Cardiac fibroblast (primary cell): ENCODE data around the gene RAB7A.

ENCODE experiments used
- DNase-seq, 2 donors: peaks; one replicate each; pipeline versions ENCODE4 v3.0.0 to v3.0.0-alpha.2; 2010; ENCODE audit warnings: low read depth in 2 of 2
- H3K4me3 ChIP-seq, 2 donors: replicated peaks in 1 of 2; 1 replicate in 1 of 2; 2 replicates in 1 of 2; pipeline ENCODE4 v1.5.1; 2011; ENCODE audit warnings: low read depth in 2 of 2, low read length in 2 of 2, mild to moderate bottlenecking in 2 of 2, moderate library complexity in 1 of 2
- TF ChIP-seq, protein P1 (sequence below): IDR thresholded peaks from one replicate; pipeline ENCODE4 v1.5.1; 2011; ENCODE audit warnings: low read depth, mild to moderate bottlenecking, low read length, inconsistent platforms

The RAB7A gene

DNA sequence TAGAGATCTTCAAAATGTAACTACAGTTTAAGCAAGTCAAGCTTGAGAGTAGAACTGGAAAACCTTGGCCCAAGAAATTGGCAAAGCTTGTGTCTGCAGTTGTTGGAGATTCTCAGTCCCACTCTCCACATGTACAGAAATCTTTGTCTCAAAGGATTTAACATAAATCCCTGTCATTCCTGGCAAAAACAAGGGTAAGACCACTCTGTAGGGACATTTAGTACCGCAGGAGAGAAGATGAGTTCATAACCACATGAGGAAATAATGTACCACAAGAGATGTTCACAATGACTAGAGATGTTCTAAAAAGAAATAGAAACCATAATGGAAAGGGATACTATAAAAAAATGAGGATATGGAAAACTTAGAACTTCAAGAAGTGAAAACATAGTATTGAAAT is 73.7 kb downstream of the RAB7A start:
- no peak for DNase-seq
- H3K4me3 ChIP-seq, result no peak overlapping the region
- TF ChIP-seq, protein P1, sequence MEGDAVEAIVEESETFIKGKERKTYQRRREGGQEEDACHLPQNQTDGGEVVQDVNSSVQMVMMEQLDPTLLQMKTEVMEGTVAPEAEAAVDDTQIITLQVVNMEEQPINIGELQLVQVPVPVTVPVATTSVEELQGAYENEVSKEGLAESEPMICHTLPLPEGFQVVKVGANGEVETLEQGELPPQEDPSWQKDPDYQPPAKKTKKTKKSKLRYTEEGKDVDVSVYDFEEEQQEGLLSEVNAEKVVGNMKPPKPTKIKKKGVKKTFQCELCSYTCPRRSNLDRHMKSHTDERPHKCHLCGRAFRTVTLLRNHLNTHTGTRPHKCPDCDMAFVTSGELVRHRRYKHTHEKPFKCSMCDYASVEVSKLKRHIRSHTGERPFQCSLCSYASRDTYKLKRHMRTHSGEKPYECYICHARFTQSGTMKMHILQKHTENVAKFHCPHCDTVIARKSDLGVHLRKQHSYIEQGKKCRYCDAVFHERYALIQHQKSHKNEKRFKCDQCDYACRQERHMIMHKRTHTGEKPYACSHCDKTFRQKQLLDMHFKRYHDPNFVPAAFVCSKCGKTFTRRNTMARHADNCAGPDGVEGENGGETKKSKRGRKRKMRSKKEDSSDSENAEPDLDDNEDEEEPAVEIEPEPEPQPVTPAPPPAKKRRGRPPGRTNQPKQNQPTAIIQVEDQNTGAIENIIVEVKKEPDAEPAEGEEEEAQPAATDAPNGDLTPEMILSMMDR, result no peak

DNA sequence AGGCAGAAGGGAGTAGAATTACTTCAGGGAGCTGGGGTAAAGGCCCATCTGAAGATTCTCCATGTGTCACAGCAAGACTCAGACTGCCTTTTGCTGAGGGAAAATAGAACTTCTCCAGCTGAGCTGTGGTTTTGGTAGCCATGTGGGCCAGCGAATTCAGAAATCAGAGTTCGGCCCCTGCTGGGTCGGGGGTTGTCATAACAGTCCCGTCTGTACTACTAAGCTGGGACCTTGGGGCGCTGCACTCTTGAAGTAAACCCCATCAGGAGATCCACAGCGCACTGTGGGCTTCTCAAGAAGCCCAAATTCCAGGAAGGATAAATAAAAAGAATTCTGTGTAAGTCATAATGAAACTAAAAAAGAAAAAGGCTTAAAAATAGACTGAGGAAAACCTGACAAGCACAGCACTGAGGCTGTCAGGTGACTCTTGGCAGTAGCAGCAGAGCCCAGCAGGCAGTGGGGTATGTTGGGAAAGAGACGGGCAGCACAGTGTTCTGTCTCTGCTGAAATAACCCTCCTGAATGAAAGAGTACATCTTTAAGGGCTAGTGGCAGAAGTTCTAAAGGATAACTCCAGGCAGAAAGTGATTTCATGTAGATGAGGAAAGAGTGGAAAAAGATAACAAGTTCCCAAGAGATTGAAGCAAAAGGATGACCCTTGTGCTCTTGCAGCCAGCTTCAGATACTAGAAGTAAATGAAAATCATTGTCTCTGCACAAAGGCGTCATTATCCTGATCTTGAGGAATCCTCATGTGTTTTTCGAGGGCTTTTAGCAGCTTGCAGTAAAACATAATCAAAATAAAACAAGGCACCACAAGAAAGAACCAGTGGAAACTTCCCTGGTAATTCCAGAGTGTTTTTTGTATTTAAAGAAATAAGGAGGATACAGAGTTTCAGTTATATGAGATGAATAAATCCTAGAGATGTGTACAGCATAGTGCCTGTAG is 74.5 kb downstream of the RAB7A start:
- H3K4me3 ChIP-seq, result no peak overlapping the region
- no peak for DNase-seq
- TF ChIP-seq, protein P1, result no peak

DNA sequence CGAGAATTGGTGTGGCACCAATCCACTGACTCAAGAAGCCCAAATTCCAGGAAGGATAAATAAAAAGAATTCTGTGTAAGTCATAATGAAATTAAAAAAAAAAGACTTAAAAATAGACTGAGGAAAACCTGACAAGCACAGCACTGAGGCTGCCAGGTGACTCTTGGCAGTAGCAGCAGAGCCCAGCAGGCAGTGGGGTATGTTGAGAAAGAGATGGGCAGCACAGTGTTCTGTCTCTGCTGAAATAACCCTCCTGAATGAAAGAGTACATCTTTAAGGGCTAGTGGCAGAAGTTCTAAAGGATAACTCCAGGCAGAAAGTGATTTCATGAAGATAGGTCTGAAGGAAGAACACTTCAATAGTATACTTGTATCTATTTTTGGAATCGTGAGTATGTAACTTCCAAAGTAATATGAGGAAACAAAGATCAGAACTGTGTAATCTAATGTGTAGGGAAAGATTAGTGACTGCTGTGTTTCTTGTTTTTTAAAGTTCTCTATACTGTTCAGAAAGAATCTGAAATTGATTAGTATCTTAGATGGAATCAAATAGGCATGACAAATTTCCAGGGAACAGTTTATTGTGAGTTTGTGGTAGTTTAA is 75.9 kb downstream of the RAB7A start:
- no peak overlapping the region for H3K4me3 ChIP-seq
- TF ChIP-seq, protein P1, result no peak
- no peak for DNase-seq

DNA sequence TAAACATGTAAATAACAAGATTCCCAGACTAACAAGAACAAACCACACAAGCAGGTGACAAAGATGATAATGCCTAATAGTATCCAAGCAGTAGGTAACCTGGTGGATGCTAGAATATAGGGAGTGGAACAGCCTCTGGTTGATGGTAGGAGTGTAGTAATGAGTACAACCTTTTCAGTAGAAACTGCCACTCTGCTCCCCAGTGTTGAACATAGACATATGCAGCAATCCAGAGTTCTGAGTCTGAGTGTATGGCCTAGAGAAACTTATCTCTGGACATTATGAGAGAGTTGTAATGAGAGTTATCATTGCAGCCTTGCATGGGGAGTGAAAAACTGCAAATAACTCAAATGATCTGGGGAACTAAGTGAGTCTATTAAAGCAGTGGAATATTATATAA is 77.3 kb downstream of the RAB7A start:
- TF ChIP-seq, protein P1, result no peak
- DNase-seq, result no peak
- no peak overlapping the region for H3K4me3 ChIP-seq

DNA sequence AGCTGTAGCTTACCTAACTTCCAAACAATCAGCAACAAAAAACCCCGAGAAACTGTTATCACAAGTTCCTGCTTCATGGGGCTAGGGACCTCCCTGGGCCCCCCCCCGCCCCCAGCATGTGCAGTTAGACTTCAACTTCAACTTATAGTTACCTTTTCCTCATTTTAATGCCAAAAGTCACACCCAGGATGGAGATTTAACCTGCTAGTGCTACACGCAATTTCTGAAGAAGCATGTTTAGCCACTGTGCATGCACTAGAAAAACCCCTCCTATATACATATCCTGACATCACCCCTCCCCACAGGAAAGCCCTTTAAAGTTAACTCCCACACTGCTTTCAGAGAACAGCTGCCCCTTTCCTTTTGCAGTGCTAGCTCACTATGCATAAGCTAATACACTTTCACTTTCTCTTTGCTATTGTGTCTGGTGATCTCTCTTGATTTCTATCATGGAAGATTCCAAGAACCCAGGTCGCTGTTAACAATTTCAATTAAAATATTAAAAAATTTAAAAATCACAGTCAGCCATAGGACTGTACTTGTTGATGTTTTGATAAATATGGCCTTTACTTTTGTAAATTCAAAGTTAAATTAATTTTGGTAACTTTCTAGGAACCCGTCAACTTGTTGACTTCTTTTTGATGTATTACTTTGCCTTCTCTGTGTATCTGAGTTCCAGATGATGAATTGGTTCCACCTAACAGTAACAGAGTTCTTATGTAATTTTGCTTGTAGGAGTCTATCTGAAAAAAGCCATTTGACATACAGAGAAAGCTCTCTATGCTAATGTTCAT is 78.2 kb downstream of the RAB7A start:
- H3K4me3 ChIP-seq, result no peak overlapping the region
- peak; percentile 41 to 45 for DNase-seq
- TF ChIP-seq, protein P1, result no peak

DNA sequence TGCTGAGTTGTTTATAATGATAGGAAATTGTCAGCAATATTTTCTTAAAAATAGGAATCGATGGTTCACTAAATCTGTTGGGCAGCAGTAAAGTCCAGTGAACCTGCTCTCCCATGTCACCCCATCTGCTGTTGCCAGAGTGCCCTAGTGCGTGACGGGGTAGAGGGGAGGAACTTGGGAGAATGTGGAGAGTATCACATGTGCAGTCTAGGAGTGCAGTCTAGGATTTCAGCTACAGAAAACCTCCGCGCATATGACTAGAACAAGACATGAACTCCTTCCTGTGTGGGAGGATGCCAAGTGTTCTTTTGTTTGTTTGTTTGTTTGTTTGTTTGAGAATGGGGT is 78.8 kb downstream of the RAB7A start:
- DNase-seq, result no peak
- H3K4me3 ChIP-seq, result no peak overlapping the region
- TF ChIP-seq, protein P1, result no peak
